HL-60 (cell line): ENCODE data around the gene EFR3B.
"Not testable (repeated sequence)": the region's sequence is repeated elsewhere in the genome, so short reads cannot be mapped to it uniquely, and the experiment has no call there.

Experiments used
- DNase-seq, 2 experiments: peaks; one replicate each; pipeline ENCODE4 v3.0.0-alpha.2; 2010 to 2020; ENCODE audit warnings: low read depth in 1 of 2, low spot score in 1 of 2
- H3K27ac ChIP-seq: fragments of 250-450 bp; sonication (Bioruptor Pico); replicated peaks from 2 replicates; pipeline ENCODE4 v1.5.1; 2020; ENCODE audit warnings: mild to moderate bottlenecking, moderate library complexity
- H3K27me3 ChIP-seq: fragments of 250-450 bp; sonication (Bioruptor Pico); 2 replicates; pipeline ENCODE4 v1.5.1; 2021; ENCODE audit warnings: mild to moderate bottlenecking, moderate library complexity; ENCODE audit not compliant: insufficient read depth, poor library complexity, severe bottlenecking
- H3K4me3 ChIP-seq: replicated peaks from 2 replicates; pipeline ENCODE4 v1.5.1; 2011; ENCODE audit warnings: mild to moderate bottlenecking, control low read depth, low read length; ENCODE audit not compliant: insufficient read depth
- GABPA ChIP-seq: IDR thresholded peaks from 2 replicates; pipeline ENCODE4 v1.6.1; 2012; ENCODE audit warnings: low read depth
- POLR2AphosphoS5 ChIP-seq: IDR thresholded peaks from 2 replicates; pipeline ENCODE4 v1.6.1; 2012; ENCODE audit warnings: low read depth
- REST ChIP-seq: IDR thresholded peaks from 2 replicates; pipeline ENCODE4 v1.6.1; 2012; ENCODE audit warnings: low read depth; ENCODE audit not compliant: insufficient replicate concordance
- SPI1 ChIP-seq: IDR thresholded peaks from 2 replicates; pipeline ENCODE4 v1.6.1; 2012; ENCODE audit warnings: low read depth, mild to moderate bottlenecking, borderline replicate concordance
- long read RNA-seq: library from polyadenylated mRNA; unstranded; transcript quantifications from one replicate; pipeline ENCODE4 v2.0.0, GENCODE V29; 2020
- TF ChIP-seq, protein P1 (sequence below): IDR thresholded peaks from one replicate; pipeline ENCODE4 v1.5.1; 2011; ENCODE audit warnings: low read length, control low read depth, inconsistent platforms; ENCODE audit not compliant: insufficient read depth

The EFR3B gene
- long read RNA-seq, result 0 reads

DNA sequence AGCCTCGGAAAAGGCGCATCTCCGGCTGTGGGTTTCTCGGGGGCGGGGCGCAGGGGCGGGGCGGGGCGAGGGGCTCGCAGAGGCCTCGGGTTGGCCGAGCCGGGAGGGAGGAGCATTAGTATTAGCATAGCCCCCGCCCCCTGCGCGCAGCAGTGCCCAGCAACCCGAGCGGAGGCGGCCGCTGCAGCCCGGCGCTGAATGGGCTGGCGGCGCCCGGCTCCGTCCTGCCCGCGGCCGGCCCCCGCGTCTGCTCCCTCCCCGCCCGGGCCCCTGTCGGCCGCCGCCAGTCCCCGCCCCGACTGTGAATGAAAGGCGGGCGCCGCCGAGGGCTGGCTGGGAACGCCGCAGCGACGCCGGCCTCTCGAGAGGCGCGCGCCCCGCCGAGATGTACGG, at the start of gene EFR3B:
EFR3B (plus strand) TSS at position 149 of the 393 bp plus-strand sequence; CDS start at position 386, 237 bp downstream.
- DNase-seq, result peak; percentile 63 to 88
- no peak for TF ChIP-seq GABPA
- no peak for TF ChIP-seq SPI1
- TF ChIP-seq POLR2AphosphoS5, result no peak
- TF ChIP-seq, protein P1, sequence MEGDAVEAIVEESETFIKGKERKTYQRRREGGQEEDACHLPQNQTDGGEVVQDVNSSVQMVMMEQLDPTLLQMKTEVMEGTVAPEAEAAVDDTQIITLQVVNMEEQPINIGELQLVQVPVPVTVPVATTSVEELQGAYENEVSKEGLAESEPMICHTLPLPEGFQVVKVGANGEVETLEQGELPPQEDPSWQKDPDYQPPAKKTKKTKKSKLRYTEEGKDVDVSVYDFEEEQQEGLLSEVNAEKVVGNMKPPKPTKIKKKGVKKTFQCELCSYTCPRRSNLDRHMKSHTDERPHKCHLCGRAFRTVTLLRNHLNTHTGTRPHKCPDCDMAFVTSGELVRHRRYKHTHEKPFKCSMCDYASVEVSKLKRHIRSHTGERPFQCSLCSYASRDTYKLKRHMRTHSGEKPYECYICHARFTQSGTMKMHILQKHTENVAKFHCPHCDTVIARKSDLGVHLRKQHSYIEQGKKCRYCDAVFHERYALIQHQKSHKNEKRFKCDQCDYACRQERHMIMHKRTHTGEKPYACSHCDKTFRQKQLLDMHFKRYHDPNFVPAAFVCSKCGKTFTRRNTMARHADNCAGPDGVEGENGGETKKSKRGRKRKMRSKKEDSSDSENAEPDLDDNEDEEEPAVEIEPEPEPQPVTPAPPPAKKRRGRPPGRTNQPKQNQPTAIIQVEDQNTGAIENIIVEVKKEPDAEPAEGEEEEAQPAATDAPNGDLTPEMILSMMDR, result no peak
- no peak for TF ChIP-seq REST
- no peak within 1 kb of the TSS for H3K27ac ChIP-seq
- peaks cover 30% of the 10 kb centered on the region for H3K27me3 ChIP-seq
- H3K4me3 ChIP-seq, result peak within 1 kb of the TSS; percentile 47

GRCh38 chr2:24993406-24994145, 48.3 kb upstream of the EFR3B start:
- Histone ChIP-seq H3K27ac (no peak overlapping the region), H3K4me3 (no peak overlapping the region), H3K27me3 (no peaks in the 10 kb centered on the region)
- no peak for DNase-seq
- TF ChIP-seq GABPA, result no peak
- no peak for TF ChIP-seq SPI1
- TF ChIP-seq, protein P1, result no peak
- no peak for TF ChIP-seq REST
- no peak for TF ChIP-seq POLR2AphosphoS5

GRCh38 chr2:24994146-24994724, 47.6 kb upstream of the EFR3B start:
- H3K27me3 ChIP-seq, result no peaks in the 10 kb centered on the region
- no peak for DNase-seq
- TF ChIP-seq GABPA (no peak), POLR2AphosphoS5 (no peak), SPI1 (no peak), REST (no peak)
- TF ChIP-seq, protein P1, result no peak
- H3K27ac ChIP-seq, result no peak overlapping the region
- no peak overlapping the region for H3K4me3 ChIP-seq

- H3K4me3 ChIP-seq, DNase-seq, H3K27ac ChIP-seq, H3K27me3 ChIP-seq: not testable (repeated sequence)
Observed at GRCh38 chr2:24999097-24999496, 42.8 kb upstream of the EFR3B start.
